Measurements from ENCODE around the gene SLC24A4.

SLC24A4 gene

GRCh38 chr14:92539875-92540274 lies 216.9 kb downstream of the SLC24A4 start:
- Histone ChIP-seq H3K36me3 (no peaks in the 10 kb centered on the region), H3K27me3 (no peaks in the 10 kb centered on the region), H3K9me3 (no peaks in the 10 kb centered on the region), H3K4me3 (peak overlapping the region; percentile 35; the same call in 1 of the 2 replicates), H3K9ac (peak overlapping the region; percentile 67), H3K4me2 (peak overlapping the region; percentile 91), H3K4me1 (peaks cover 69% of the 10 kb centered on the region), H3K27ac (peak overlapping the region; percentile 85), H4K20me1 (no peaks in the 10 kb centered on the region)
- TF ChIP-seq Cebpa-rat (IDR thresholded peaks at IDR 0.05), result no peak

GRCh38 chr14:92540472-92541048 lies 217.6 kb downstream of the SLC24A4 start:
- no peak for TF ChIP-seq Cebpa-rat (IDR thresholded peaks at IDR 0.05)
- Histone ChIP-seq H3K27ac (peak overlapping the region; percentile 85), H3K4me3 (peak overlapping the region; percentile 35; the same call in 1 of the 2 replicates), H3K9ac (peak overlapping the region; percentile 67), H3K9me3 (no peaks in the 10 kb centered on the region), H4K20me1 (no peaks in the 10 kb centered on the region), H3K4me1 (peaks cover 62% of the 10 kb centered on the region), H3K36me3 (no peaks in the 10 kb centered on the region), H3K27me3 (no peaks in the 10 kb centered on the region), H3K4me2 (peak overlapping the region; percentile 91)

GRCh38 chr14:92542766-92543554 lies 220.0 kb downstream of the SLC24A4 start:
- no peaks in the 10 kb centered on the region for H4K20me1 ChIP-seq
- no peaks in the 10 kb centered on the region for H3K9me3 ChIP-seq
- H3K36me3 ChIP-seq, result no peaks in the 10 kb centered on the region
- H3K4me1 ChIP-seq, result peaks cover 53% of the 10 kb centered on the region
- no peaks in the 10 kb centered on the region for H3K27me3 ChIP-seq
- no peak overlapping the region for H3K4me3 ChIP-seq
- H3K4me2 ChIP-seq, result peak overlapping the region; percentile 17; the same call in 1 of the 2 replicates
- no peak for TF ChIP-seq Cebpa-rat (IDR thresholded peaks at IDR 0.05)
- no peak overlapping the region for H3K9ac ChIP-seq
- H3K27ac ChIP-seq, result no peak overlapping the region

GRCh38 chr14:92544051-92544720 lies 221.2 kb downstream of the SLC24A4 start:
- H4K20me1 ChIP-seq, result no peaks in the 10 kb centered on the region
- H3K4me1 ChIP-seq, result peaks cover 43% of the 10 kb centered on the region
- H3K27ac ChIP-seq, result no peak overlapping the region
- H3K36me3 ChIP-seq, result no peaks in the 10 kb centered on the region
- no peak for TF ChIP-seq Cebpa-rat (IDR thresholded peaks at IDR 0.05)
- H3K9me3 ChIP-seq, result no peaks in the 10 kb centered on the region
- no peak overlapping the region for H3K4me2 ChIP-seq
- H3K27me3 ChIP-seq, result no peaks in the 10 kb centered on the region
- no peak overlapping the region for H3K9ac ChIP-seq
- no peak overlapping the region for H3K4me3 ChIP-seq

GRCh38 chr14:92546347-92547053 lies 223.5 kb downstream of the SLC24A4 start:
- H3K27ac ChIP-seq, result no peak overlapping the region
- no peak for TF ChIP-seq Cebpa-rat (IDR thresholded peaks at IDR 0.05)
- peaks cover 7% of the 10 kb centered on the region for H4K20me1 ChIP-seq
- H3K27me3 ChIP-seq, result no peaks in the 10 kb centered on the region
- peaks cover 43% of the 10 kb centered on the region for H3K4me1 ChIP-seq
- H3K9ac ChIP-seq, result no peak overlapping the region
- no peaks in the 10 kb centered on the region for H3K9me3 ChIP-seq
- no peaks in the 10 kb centered on the region for H3K36me3 ChIP-seq
- H3K4me2 ChIP-seq, result no peak overlapping the region
- H3K4me3 ChIP-seq, result no peak overlapping the region

- Histone ChIP-seq H4K20me1 (peaks cover 32% of the 10 kb centered on the region), H3K9me3 (no peaks in the 10 kb centered on the region), H3K4me2 (peak overlapping the region; percentile 69), H3K27me3 (no peaks in the 10 kb centered on the region), H3K36me3 (no peaks in the 10 kb centered on the region), H3K4me3 (no peak overlapping the region), H3K27ac (no peak overlapping the region), H3K9ac (0 out of 2 replicates have a peak overlapping the region, but pooled peaks have one; percentile 3), H3K4me1 (peaks cover 54% of the 10 kb centered on the region)
- TF ChIP-seq Cebpa-rat (IDR thresholded peaks at IDR 0.05), result no peak
Measured at GRCh38 chr14:92549105-92549858, 226.3 kb downstream of the SLC24A4 start.

- TF ChIP-seq Cebpa-rat (IDR thresholded peaks at IDR 0.05), result no peak
- Histone ChIP-seq H3K4me2 (peak overlapping the region; percentile 69), H3K9me3 (no peaks in the 10 kb centered on the region)
Measured at GRCh38 chr14:92549859-92550230, 226.9 kb downstream of the SLC24A4 start.

More at GRCh38 chr14:92549859-92550230, 226.9 kb downstream of the SLC24A4 start:
- Histone ChIP-seq H3K27ac (no peak overlapping the region), H4K20me1 (peaks cover 32% of the 10 kb centered on the region), H3K9ac (0 out of 2 replicates have a peak overlapping the region, but pooled peaks have one; percentile 3), H3K36me3 (no peaks in the 10 kb centered on the region), H3K4me3 (no peak overlapping the region), H3K4me1 (peaks cover 59% of the 10 kb centered on the region), H3K27me3 (no peaks in the 10 kb centered on the region)

Measured in BLaER1 (cell line).